ENCODE data around the gene CLCF1.

The CLCF1 gene

DNA sequence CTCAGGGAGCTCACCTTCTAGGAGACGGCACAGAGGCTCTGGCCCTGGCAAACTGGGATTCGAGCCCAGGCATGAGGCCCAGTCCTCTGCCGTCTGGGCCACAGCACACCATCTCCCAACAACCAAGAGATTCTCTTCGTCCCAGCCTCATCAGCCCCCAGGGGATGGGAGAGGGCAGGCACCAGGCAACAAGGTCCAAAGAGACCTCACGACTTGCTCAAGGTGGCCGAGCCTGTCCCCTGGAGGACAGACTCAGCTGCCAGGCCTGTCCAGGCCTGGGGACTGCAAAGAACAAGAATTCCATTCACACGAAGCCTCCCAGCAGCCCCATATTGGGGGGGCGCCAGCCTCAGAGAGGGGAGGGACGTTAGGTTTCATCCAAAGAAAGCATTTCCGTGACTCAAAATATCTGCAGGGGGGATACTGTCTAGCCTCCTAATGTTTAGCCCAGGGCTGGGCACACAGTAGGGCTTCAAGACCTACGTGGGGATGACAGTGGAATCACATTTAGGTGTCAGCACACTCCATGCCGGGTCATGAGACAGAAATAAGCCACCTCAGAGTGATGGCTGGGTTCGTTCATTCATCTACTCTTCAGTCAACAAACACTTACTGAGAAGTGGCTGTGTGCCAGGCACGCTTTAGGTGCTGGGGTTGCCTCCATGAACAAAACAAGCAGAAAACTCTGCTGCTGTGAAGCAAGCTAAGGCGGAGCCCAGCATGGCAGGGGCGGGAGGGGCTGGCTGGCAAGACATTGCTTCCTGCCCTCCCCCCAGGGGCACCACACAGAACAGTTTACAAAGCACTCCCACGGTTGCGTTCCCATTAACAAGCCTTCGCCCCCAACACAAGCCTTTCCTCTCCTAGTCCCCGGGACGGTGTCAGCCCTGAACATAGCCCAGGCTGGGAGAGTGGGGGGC lies 43.3 kb upstream of the CLCF1 start:
- H3K9me3 ChIP-seq (ENCODE audit: control insufficient read depth in 5 of 5, low read length in 5 of 5): no peaks in the 10 kb centered on the region
- H3K36me3 ChIP-seq (ENCODE audit: control insufficient read depth in 5 of 5, insufficient read depth in 5 of 5, low read length in 5 of 5): no peaks in the 10 kb centered on the region
- H3K27ac ChIP-seq (ENCODE audit: low read depth, low read length): no peak overlapping the region
- peak overlapping the region in 1 of 5 donors; percentile 51 for H3K9ac ChIP-seq (ENCODE audit: low read length in 5 of 5)
- peaks cover 0 to 42% (median 36%) of the 10 kb centered on the region in 5 donors for H3K4me1 ChIP-seq (ENCODE audit: control insufficient read depth in 5 of 5, insufficient read depth in 5 of 5, low read length in 5 of 5)
- no peak overlapping the region for H3K4me3 ChIP-seq (ENCODE audit: low read depth in 1 of 5, low read length in 5 of 5)
- peaks cover 17 to 31% (median 22%) of the 10 kb centered on the region in 5 donors for H3K27me3 ChIP-seq (ENCODE audit: control insufficient read depth in 5 of 5, insufficient read depth in 4 of 5, low read length in 5 of 5)

DNA sequence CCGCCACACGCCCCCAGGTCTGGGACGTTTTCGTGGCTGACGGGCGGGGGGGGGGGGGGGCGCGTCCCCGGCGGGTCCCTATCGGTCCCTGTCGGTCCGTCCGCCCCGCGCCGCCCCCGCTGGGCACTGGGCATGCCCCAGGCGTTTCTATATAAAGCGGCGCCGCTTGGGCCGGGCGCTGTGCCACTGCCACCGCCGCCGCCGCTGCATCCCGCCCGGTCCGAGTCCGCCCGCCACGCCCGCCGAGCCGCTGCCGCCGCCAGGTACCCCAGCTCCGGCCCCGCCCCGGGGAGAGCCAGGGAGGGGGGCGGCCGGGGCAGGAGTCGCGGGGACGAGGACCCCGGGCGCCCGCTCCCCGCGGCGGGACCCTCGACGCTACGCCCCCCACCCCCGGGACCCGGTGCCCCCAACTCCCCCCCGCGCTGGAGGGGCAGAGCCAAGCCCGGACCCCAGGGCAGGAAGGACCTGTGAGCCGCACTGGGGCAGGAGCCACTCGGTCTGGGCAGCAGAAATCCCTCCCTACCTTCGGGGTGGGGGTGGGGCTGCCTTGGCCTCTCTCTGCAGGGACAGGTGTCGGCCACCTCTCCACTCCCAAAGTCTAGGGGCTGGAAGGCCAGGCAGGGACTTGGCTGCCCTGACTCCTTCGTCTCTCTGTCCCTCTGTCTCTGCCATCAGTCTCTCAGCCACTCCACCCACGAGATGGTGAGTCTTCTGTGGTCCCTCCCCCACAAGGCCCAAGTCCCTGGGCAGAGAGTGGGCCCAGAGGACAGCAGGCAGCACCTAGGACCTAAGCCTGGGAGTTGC lies 42.3 kb upstream of the CLCF1 start, which contains the start of gene CARNS1:
TSS of gene CARNS1 (plus strand) at position 178 of the 804 bp plus-strand sequence. CDS start at position 700, 522 bp downstream.
- Histone ChIP-seq H3K4me1 (ENCODE audit: control insufficient read depth in 5 of 5, insufficient read depth in 5 of 5, low read length in 5 of 5) (peaks cover 0 to 39% (median 33%) of the 10 kb centered on the region in 5 donors), H3K36me3 (ENCODE audit: control insufficient read depth in 5 of 5, insufficient read depth in 5 of 5, low read length in 5 of 5) (no peaks in the 10 kb centered on the region), H3K4me3 (ENCODE audit: low read depth in 1 of 5, low read length in 5 of 5) (peak within 1 kb of the TSS in 1 of 5 donors; percentile 37), H3K27ac (ENCODE audit: low read depth, low read length) (no peak within 1 kb of the TSS), H3K27me3 (ENCODE audit: control insufficient read depth in 5 of 5, insufficient read depth in 4 of 5, low read length in 5 of 5) (peaks cover 27 to 40% (median 30%) of the 10 kb centered on the region in 5 donors), H3K9me3 (ENCODE audit: control insufficient read depth in 5 of 5, low read length in 5 of 5) (no peaks in the 10 kb centered on the region), H3K9ac (ENCODE audit: low read length in 5 of 5) (no peak within 1 kb of the TSS)

DNA sequence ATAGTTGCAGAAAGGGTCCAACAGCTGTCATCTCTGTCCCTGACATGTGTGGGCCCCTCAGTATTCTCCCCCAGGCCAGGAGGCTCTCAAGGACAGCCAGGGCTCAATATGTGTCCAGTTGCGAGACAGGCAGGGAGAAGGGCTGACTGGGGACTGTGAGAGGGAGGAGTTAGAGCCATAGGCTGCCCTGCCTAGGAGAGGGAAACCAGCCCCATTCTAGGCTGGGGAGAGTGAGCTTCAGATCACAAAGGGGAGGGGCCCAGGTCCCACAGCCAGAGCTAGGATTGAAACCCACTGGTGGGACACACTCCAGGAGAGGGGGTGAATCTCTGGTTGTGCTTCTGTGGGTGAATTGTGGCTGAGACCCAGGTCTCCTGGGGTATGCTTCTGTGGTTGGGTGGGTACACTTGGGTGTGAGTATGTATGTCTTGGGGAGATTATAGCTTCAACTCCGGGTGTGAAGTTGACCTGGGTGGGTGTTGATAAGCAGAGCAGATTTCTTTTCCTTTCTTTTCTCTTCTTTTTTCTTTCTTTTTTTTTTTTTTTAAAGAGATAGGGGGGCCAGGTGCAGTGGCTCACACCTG lies 40.0 kb upstream of the CLCF1 start:
- H3K4me1 ChIP-seq (ENCODE audit: control insufficient read depth in 5 of 5, insufficient read depth in 5 of 5, low read length in 5 of 5): peaks cover 0 to 32% (median 27%) of the 10 kb centered on the region in 5 donors
- H3K36me3 ChIP-seq (ENCODE audit: control insufficient read depth in 5 of 5, insufficient read depth in 5 of 5, low read length in 5 of 5): no peaks in the 10 kb centered on the region
- no peak overlapping the region for H3K9ac ChIP-seq (ENCODE audit: low read length in 5 of 5)
- peaks cover 45 to 64% (median 52%) of the 10 kb centered on the region in 5 donors for H3K27me3 ChIP-seq (ENCODE audit: control insufficient read depth in 5 of 5, insufficient read depth in 4 of 5, low read length in 5 of 5)
- no peak overlapping the region for H3K27ac ChIP-seq (ENCODE audit: low read depth, low read length)
- no peak overlapping the region for H3K4me3 ChIP-seq (ENCODE audit: low read depth in 1 of 5, low read length in 5 of 5)
- H3K9me3 ChIP-seq (ENCODE audit: control insufficient read depth in 5 of 5, low read length in 5 of 5): no peaks in the 10 kb centered on the region

DNA sequence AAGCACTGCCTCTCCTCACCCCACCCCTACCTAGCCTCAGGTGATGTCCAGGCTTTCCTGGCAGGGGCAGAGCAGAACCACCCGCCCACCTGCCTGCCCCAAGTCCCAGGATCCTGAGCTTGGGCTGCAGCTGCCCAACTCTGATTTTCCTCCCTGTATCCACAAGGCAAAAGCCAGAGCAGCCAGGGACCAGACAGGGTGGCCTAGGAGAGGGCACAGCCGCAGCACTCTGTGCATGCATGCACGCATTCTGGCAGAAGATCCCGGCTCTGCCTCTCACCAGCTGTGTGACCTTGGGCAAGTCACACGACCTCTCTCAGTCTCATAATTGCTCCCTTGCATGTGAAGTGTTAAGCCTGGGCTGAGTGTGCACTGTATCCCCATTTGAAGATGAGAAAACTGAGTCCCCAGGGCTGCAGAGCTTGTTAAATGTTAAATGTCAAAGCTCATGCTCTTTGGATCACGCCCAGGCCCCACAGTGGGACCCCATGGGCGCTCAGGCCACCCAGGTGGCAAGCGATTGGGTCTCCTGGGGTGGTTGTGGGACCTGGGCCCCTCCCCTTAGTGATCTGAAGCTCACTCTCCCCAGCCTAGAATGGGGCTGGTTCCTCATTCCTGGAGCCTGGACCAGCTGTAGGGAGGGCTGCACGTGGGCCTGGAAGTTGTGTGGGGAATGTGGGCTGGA lies 39.2 kb upstream of the CLCF1 start:
- Histone ChIP-seq H3K9ac (ENCODE audit: low read length in 5 of 5) (no peak overlapping the region), H3K4me1 (ENCODE audit: control insufficient read depth in 5 of 5, insufficient read depth in 5 of 5, low read length in 5 of 5) (peaks cover 0 to 32% (median 25%) of the 10 kb centered on the region in 5 donors), H3K27me3 (ENCODE audit: control insufficient read depth in 5 of 5, insufficient read depth in 4 of 5, low read length in 5 of 5) (peaks cover 51 to 68% (median 59%) of the 10 kb centered on the region in 5 donors), H3K4me3 (ENCODE audit: low read depth in 1 of 5, low read length in 5 of 5) (no peak overlapping the region), H3K9me3 (ENCODE audit: control insufficient read depth in 5 of 5, low read length in 5 of 5) (no peaks in the 10 kb centered on the region), H3K36me3 (ENCODE audit: control insufficient read depth in 5 of 5, insufficient read depth in 5 of 5, low read length in 5 of 5) (no peaks in the 10 kb centered on the region), H3K27ac (ENCODE audit: low read depth, low read length) (no peak overlapping the region)

DNA sequence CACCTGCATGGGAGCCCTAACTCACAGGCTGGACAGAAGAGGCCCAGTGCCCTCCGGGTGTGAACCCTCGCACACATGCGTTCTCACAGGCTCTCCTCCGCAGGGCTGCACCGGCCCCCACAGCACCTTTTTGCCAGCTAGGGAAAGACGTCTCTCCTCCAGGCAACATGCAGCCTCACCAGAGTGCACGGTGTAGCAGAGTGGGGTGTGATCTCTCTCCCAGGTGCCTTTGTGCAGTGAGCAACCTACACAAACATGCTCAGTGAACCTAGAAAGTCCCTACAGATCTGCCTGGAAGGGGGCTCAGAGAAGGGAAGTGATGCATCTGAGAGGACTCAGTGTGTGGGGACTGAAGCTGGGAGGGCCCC lies 38.4 kb upstream of the CLCF1 start:
- Histone ChIP-seq H3K27me3 (ENCODE audit: control insufficient read depth in 5 of 5, insufficient read depth in 4 of 5, low read length in 5 of 5) (peaks cover 52 to 76% (median 67%) of the 10 kb centered on the region in 5 donors), H3K27ac (ENCODE audit: low read depth, low read length) (no peak overlapping the region), H3K4me1 (ENCODE audit: control insufficient read depth in 5 of 5, insufficient read depth in 5 of 5, low read length in 5 of 5) (peaks cover 0 to 26% (median 20%) of the 10 kb centered on the region in 5 donors), H3K4me3 (ENCODE audit: low read depth in 1 of 5, low read length in 5 of 5) (no peak overlapping the region), H3K9me3 (ENCODE audit: control insufficient read depth in 5 of 5, low read length in 5 of 5) (no peaks in the 10 kb centered on the region), H3K9ac (ENCODE audit: low read length in 5 of 5) (no peak overlapping the region), H3K36me3 (ENCODE audit: control insufficient read depth in 5 of 5, insufficient read depth in 5 of 5, low read length in 5 of 5) (no peaks in the 10 kb centered on the region)

DNA sequence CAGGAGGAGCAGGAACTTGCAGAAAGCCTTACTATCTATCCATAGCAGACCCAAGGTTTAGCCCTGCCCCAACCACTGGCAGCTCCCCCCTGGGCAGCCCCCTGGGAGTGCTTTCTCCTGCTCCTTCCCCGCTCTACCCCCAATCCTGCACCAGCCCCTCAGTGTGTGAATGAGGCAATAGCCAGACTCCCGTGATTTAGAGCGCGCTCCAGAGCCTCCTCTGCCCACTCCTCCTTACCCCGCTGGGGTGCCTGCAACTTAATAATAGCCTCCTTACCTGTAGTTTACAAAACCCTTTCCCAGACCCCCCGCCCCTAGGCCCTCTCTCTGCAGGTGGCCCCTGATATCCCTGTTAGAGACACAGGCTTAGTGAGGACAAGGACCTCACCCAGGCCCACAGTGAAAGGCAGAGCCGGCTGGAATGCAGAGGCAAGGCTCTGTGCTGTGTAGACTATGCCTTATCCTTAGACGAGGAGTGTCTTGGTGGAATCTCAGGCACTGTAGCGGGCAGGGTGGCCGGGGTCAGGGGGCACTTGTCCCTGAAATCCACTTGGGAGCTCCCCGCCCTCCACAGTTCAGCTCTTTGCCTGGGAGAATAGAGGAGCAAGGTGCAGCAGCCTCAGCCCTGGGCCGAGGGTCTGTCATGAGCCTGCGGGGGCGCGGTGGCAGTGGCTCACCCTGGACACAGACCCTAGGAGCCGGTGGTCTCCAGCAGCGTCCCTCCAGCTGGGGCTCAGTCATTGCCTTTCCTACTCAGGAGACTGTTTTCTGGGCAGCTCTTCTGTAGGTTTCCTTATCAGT lies 37.8 kb upstream of the CLCF1 start:
- H3K27ac ChIP-seq (ENCODE audit: low read depth, low read length): no peak overlapping the region
- H3K27me3 ChIP-seq (ENCODE audit: control insufficient read depth in 5 of 5, insufficient read depth in 4 of 5, low read length in 5 of 5): peaks cover 55 to 78% (median 67%) of the 10 kb centered on the region in 5 donors
- H3K9ac ChIP-seq (ENCODE audit: low read length in 5 of 5): no peak overlapping the region
- H3K36me3 ChIP-seq (ENCODE audit: control insufficient read depth in 5 of 5, insufficient read depth in 5 of 5, low read length in 5 of 5): no peaks in the 10 kb centered on the region
- no peaks in the 10 kb centered on the region for H3K9me3 ChIP-seq (ENCODE audit: control insufficient read depth in 5 of 5, low read length in 5 of 5)
- H3K4me1 ChIP-seq (ENCODE audit: control insufficient read depth in 5 of 5, insufficient read depth in 5 of 5, low read length in 5 of 5): peaks cover 0 to 25% (median 15%) of the 10 kb centered on the region in 5 donors
- no peak overlapping the region for H3K4me3 ChIP-seq (ENCODE audit: low read depth in 1 of 5, low read length in 5 of 5)

DNA sequence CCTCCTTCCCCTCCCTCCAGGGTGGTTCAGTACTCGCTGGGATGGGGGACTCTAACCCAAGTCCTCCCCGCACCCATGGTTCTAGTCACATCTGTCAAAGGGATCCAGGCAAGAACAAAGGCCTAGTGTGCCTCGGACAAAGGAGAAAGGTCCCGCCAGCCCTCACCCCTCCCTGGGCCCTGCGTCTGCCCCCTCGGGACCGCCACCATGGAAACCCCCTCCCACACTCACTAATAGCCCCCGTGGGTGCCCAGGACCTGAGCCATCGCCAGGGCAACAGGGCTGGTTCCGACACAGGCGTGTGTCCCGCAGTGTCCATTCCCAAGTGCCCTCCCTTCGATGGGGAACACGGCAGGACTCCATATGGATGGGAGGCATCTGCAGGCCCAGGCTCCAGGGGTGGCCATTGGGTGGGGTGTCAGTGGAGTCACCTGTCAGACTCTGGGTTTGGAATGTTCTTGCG lies 37.0 kb upstream of the CLCF1 start:
- H3K4me3 ChIP-seq (ENCODE audit: low read depth in 1 of 5, low read length in 5 of 5): no peak overlapping the region

DNA sequence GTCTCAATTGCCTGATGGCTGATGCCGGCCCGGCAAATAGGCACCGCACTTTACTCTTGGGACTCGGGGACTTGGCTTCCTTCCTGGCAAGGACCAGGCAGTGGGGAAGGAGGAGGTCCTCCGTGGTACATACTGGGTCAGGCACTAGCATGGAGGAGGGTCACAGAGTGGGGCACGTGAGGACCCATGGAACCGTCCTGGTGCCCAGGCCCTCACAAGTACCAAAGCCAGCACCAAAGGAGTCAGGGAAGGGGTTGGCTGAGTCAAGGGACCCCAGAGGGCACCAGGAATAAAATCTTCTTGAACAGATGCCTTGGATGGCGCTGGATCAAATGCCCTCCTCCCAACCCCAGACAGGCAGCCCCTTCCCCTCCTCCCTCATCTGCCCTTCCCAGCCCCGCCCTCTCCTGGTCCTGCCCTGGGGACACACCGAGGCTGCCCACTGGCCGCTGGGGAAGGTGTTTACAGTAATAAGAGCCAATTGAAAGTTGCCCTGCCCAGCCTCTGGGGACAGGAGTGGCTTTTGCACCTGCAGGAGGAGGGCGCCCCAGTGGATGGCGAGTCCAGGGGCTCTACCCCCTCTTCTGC lies 36.5 kb upstream of the CLCF1 start:
- Histone ChIP-seq H3K9ac (ENCODE audit: low read length in 5 of 5) (peak overlapping the region in 1 of 5 donors; percentile 23), H3K9me3 (ENCODE audit: control insufficient read depth in 5 of 5, low read length in 5 of 5) (no peaks in the 10 kb centered on the region), H3K4me3 (ENCODE audit: low read depth in 1 of 5, low read length in 5 of 5) (no peak overlapping the region), H3K36me3 (ENCODE audit: control insufficient read depth in 5 of 5, insufficient read depth in 5 of 5, low read length in 5 of 5) (no peaks in the 10 kb centered on the region), H3K27me3 (ENCODE audit: control insufficient read depth in 5 of 5, insufficient read depth in 4 of 5, low read length in 5 of 5) (peaks cover 55 to 77% (median 62%) of the 10 kb centered on the region in 5 donors), H3K27ac (ENCODE audit: low read depth, low read length) (no peak overlapping the region), H3K4me1 (ENCODE audit: control insufficient read depth in 5 of 5, insufficient read depth in 5 of 5, low read length in 5 of 5) (peaks cover 0 to 19% (median 8%) of the 10 kb centered on the region in 5 donors)

More for the DNA sequence above, 37.0 kb upstream of the CLCF1 start:
- no peaks in the 10 kb centered on the region for H3K36me3 ChIP-seq (ENCODE audit: control insufficient read depth in 5 of 5, insufficient read depth in 5 of 5, low read length in 5 of 5)
- H3K9me3 ChIP-seq (ENCODE audit: control insufficient read depth in 5 of 5, low read length in 5 of 5): no peaks in the 10 kb centered on the region
- peaks cover 55 to 82% (median 66%) of the 10 kb centered on the region in 5 donors for H3K27me3 ChIP-seq (ENCODE audit: control insufficient read depth in 5 of 5, insufficient read depth in 4 of 5, low read length in 5 of 5)
- no peak overlapping the region for H3K9ac ChIP-seq (ENCODE audit: low read length in 5 of 5)
- peaks cover 0 to 23% (median 12%) of the 10 kb centered on the region in 5 donors for H3K4me1 ChIP-seq (ENCODE audit: control insufficient read depth in 5 of 5, insufficient read depth in 5 of 5, low read length in 5 of 5)
- no peak overlapping the region for H3K27ac ChIP-seq (ENCODE audit: low read depth, low read length)

Data from subcutaneous abdominal adipose tissue (tissue), 5 donors.